Measurements from ENCODE around the gene DCAF16.
A peak's percentile ranks its signal among the peaks of the same experiment; 100 is the strongest.

DCAF16 gene

GRCh38 chr4:17781300-17782287, 29.0 kb downstream of the DCAF16 start, which contains the start of gene FAM184B:
Gene FAM184B, minus strand, starts transcription at chr4:17781621. Its CDS starts 322 bp downstream, at chr4:17781299.
- no peak for DNase-seq

- DNase-seq, result no peak
Measured at GRCh38 chr4:17780501-17781299, 29.9 kb downstream of the DCAF16 start.

GRCh38 chr4:17778431-17778830, 32.1 kb downstream of the DCAF16 start:
- DNase-seq, result no peak

- DNase-seq, result no peak
Measured at GRCh38 chr4:17773135-17773698, 37.3 kb downstream of the DCAF16 start.

- DNase-seq, result no peak
Measured at GRCh38 chr4:17771284-17771908, 39.2 kb downstream of the DCAF16 start.

- no peak for DNase-seq
Measured at GRCh38 chr4:17770845-17771244, 39.7 kb downstream of the DCAF16 start.

GRCh38 chr4:17769406-17770174, 41.0 kb downstream of the DCAF16 start:
- no peak for DNase-seq

- no peak for DNase-seq
Measured at GRCh38 chr4:17766826-17767458, 43.6 kb downstream of the DCAF16 start.

- DNase-seq, result no peak
Measured at GRCh38 chr4:17765514-17766286, 44.9 kb downstream of the DCAF16 start.

- DNase-seq, result no peak
Measured at GRCh38 chr4:17763931-17764330, 46.6 kb downstream of the DCAF16 start.

- DNase-seq, result no peak
Measured at GRCh38 chr4:17763416-17763815, 47.1 kb downstream of the DCAF16 start.

GRCh38 chr4:17762726-17763125, 47.8 kb downstream of the DCAF16 start:
- DNase-seq, result peak; percentile 38

GRCh38 chr4:17761062-17761461, 49.5 kb downstream of the DCAF16 start:
- no peak for DNase-seq

GRCh38 chr4:17760626-17761025, 49.9 kb downstream of the DCAF16 start:
- DNase-seq, result no peak

GRCh38 chr4:17758485-17758884, 52.1 kb downstream of the DCAF16 start:
- no peak for DNase-seq

- no peak for DNase-seq
Measured at GRCh38 chr4:17757621-17758020, 52.9 kb downstream of the DCAF16 start.

GRCh38 chr4:17753646-17754045, 56.9 kb downstream of the DCAF16 start:
- no peak for DNase-seq

All from hematopoietic multipotent progenitor cell treated with erythropoietin and hydrocortisone succinate and interleukin-3 and kit ligand, for 8 days (in vitro differentiated cells).